GM21515 (cell line): Measurements from ENCODE around the gene PRKG1.

Experiments used
- ATAC-seq: cut with Tn5 transposase; IDR thresholded peaks from one replicate; pipeline ENCODE4 v1.9.1; 2021; ENCODE audit not compliant: unreplicated experiment

The PRKG1 gene

DNA sequence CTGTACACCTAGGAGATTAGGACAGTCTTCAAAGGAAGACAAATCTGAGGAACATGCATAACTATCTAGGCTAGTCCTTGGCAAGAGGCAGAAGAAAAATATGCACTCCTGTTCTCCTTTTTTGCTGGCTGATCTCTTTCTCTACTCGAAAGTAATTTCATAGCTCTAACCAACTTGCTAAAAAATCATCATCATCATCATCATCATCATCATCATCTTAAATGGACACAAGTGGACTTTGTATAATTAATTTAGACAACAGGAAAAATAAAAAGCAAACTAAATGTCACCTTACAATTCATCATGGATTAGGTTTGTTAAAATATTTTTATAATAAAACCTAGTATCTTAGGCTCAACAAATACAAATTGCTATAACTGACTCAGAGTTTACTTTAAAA lies 1192.6 kb downstream of the PRKG1 start:
- ATAC-seq: no peak

DNA sequence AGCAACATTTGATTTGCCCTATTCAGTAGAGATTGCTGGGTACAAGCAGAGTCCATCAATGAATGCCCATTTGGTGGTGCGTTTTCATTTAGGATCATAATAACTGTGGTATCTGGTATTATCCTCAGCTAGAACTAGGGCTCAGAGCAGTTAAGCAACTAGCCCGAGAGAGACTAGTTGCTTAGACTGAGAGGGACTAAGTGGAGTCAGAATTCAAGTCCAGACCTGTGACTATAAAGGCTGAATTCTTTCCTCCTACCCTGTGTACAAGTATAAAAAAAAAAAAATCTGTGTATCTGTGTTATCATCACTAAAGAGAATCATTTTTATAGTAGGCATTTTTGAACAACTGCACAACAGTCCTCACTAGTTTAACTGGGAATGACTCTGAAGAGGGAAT lies 1194.5 kb downstream of the PRKG1 start:
- ATAC-seq: no peak

DNA sequence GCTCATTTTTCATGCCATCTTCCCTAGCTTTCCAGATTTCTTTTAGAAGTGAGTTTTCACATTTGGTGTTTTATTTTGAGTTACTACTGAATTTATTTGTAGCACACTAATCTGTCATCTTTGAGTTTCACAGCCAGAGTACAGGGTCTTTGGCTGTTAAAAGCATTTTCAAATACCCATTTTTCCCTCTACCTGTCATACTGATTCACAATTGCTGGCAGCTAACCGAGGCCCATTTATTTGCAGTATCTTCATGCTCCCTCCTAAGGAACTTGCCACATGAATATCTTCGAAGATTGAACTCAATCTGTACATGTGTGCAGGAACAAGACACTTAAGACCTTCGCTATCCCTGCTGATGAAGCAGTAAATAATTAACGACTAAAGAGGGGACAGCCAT lies 1194.9 kb downstream of the PRKG1 start:
- ATAC-seq: no peak

DNA sequence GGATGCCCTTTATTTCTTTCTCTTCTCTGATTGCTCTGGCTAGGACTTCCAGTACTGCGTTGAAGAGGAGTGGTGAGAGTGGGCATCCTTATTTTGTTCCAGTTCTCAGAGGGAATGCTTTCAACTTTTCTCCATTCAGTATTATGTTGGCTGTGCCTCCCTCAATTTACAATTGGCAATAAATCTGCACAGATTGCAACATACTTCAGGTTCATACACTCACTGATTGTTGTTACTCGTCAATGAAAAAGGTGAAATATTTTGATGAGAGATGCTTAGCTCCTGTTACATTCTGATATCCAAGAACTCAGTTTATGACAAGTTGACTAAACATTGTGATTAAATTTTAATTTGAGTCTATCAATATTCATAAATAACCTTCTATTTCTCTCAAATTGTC lies 1201.9 kb downstream of the PRKG1 start:
- no peak for ATAC-seq

DNA sequence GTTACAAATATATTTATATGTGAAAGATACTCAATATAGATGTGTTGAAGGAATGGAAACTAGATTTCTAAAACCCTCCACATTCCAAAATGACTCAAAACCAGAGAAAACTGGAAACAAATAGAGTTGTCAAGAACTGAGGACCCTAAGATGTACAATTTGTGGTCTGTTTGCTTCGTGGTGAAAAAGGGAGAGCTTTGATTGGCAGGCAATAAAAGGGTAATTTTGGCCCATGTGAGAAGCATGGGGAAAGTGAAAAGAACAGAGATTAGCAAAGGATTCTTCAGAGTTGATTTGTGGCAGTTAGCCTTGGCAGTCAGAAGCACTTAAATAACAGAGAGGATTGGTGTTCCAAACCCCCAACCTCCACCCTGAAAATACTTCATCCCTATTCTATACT lies 1202.7 kb downstream of the PRKG1 start:
- ATAC-seq: no peak

DNA sequence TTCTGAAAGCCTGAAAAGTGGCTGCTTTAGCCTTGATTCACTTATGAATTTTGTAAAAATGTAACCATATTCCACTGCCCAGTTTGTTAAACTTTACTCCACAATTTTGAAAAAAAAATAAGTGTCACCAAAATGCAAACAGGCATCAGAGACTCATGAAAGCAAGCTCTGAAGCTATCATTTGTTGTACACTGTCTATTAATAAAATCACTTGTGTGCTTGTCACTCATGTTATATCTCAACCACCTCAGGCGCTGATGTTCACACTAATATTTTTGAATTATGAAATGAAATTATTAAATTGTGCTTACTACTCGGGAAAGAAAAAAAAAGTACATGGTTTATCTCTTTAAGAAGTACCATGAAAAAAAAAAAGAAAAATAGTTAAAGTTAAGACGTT lies 1205.3 kb downstream of the PRKG1 start:
- ATAC-seq: no peak

DNA sequence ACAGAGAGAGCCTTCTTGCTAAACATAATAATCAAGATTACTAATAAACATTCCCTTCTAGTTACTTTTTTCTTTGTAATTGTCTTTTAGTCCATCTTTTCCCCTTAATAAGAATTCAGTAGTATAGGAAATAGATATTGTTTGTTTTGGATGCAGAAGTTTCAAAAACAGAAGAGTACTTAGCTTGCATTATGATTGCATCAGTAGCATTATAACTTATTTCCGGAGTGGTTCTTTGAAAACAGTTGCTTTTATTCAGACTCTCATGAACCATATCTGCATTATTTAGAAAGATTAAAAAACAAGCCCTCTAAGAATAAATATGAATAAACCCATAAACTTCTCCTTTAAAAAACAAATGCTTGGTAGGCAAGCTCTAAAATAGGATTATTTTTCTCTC lies 1205.8 kb downstream of the PRKG1 start:
- ATAC-seq: no peak

DNA sequence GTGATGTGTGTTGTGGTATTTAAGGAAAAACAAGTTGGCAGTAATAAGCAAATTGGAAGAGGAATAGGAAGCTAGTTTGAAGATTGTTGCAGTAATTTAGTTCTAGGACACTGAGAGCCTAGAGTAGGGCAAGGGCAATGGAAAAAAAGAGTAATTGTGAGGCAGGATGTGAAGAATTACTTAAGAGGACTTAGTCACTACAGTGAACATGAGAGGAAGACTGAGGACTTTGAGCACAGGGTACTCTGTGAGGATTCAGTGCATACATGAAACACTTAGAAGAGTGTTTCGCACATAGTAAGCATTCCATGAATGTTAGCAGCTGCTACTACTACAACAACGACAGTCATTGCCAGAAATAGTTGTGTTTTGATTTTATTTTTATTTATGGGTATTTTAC lies 1208.9 kb downstream of the PRKG1 start:
- no peak for ATAC-seq

DNA sequence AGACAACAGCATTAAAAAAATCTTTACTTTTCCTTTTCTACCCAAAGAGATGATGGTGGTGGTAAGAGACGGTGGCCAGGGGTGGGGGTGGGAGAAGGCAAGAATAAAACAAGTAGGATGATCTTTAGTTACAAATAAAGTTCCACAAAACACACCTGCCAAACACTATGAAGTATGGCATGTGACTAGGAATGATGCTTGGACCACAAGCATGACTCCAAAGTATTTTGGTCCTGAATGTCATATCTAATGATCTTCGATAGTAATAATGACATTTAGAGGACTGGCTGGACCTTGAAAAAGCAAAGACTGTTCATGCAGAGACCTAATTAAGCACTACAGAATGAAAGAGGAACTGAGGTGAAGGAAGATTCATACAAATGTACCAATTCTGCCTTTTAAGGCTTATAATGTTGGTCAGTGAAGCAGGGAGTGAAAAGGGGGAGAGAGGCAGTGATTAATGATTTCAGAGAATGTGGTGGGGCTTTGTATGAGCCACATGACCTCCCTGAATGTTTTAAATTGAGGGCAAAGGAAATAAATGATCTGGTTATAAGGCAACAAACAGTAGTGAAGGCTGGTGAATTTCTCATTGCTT lies 1210.2 kb downstream of the PRKG1 start:
- ATAC-seq: no peak

DNA sequence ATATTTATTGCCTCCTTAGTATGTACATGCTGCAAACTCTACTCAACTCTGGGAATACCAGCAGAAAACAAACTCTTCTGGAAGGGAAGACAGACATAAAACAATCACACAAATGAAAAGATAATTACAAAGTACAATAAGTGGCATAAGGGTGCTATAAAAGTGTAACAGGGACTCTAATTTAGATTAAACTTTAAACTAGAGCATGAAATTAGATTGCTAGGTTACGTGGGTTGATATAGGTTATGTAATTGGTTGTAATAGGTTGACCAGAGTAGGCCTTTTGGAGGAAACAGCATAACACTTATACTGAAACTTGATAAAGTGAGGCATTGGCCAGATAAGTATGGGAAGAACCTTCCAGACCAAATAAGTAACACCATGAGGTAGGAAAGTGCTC lies 1213.6 kb downstream of the PRKG1 start:
- no peak for ATAC-seq

DNA sequence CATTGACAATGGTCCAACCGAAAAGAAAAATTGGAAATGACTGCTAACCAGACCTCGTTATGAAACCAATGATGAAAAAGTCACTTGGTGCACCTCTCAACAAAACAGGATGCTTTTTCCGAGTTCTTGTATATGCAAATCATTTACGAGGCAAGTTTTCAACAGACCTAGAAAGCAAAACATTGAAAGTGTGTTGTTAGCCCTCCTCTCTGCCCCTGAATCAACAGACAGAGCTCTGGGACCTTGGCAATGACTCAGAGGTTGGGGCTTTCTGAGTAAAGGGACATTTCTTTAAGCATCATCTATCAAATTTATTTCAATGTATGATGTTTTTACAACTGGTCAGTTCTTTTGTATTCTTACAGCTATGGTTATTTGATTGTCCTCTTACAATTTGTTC lies 1223.5 kb downstream of the PRKG1 start:
- no peak for ATAC-seq

DNA sequence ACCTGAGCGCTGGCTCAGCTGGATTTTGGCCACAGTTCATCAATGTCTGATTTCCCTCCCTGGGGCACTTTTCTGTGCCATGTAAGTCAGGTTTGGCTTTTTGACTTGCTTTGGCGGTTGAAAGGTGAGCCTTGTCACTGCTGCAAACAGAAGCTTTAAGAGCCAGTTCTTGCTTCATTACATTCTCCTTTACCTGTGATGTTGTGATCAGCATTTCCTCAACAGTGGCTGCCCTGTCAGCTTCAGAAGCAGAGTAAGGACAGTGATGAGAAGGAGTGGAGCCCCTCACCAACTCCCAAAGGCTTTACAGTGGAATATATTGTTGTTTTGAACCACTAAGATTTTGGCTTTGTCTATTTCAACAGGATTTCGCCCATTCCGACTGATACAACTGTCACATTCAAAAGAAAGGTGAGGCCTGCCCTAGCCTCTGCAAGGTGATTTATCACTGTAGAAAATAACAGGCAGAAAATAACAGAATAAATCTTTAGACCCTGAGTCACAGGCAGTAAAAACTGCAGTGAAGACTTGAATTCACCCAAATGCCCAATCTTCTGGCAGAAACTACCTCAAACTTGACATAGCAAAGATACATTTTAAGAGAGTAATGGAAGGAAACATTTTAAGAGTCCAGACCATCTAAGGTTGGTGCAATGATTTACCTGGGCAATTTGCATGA lies 1226.5 kb downstream of the PRKG1 start:
- ATAC-seq: no peak

DNA sequence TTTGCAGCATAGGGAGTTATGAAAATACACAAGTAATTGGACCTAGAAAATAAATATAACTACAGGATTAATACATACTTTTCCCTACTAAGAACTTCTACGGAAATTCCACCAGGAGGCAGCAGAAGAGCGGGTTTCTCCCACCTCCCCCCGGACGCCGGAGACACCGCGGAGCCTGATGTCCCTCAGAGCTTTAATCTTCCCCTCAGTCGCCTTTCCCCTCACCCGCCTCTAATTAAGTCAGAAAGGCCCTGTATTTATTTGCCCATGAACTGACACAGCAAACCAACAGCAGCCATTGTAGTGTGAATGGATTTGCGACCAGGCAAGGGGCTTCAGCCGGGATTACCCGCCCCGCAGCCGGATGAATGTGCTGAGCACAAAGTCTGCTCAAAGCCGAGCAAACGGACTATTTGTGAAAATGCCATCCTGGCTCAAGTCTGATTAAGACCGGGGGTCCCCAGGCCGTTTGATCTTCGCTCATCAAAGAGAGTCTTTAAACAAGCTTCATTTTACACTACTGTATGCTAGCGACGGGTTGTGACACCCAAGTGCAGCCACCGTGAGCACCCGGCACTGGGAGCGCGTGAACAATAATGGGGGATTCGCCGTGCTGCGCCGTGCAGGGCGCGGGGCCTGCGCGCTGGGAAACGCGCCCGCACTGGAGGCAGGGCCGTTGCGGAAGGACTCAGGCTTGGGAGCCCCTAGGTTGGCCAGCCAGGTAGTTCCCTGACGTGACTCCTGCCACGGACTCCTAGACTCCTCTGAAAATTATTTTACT lies 1234.2 kb downstream of the PRKG1 start:
- ATAC-seq: peak; percentile 87

DNA sequence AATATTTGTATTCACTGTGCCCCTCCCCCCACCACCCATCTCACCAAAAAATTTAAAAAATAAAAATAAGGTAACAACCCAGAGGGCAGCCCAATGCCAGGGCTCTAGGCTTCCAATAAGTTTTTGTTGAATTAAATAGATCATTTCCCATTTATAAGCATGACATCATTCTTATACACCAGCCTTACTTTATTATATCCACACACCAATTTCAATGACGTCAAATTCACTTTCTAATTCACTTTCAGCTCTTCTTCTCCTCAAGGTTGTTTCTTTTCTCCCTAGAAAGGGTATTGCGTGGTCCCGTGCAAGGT lies 1238.6 kb downstream of the PRKG1 start:
- no peak for ATAC-seq

DNA sequence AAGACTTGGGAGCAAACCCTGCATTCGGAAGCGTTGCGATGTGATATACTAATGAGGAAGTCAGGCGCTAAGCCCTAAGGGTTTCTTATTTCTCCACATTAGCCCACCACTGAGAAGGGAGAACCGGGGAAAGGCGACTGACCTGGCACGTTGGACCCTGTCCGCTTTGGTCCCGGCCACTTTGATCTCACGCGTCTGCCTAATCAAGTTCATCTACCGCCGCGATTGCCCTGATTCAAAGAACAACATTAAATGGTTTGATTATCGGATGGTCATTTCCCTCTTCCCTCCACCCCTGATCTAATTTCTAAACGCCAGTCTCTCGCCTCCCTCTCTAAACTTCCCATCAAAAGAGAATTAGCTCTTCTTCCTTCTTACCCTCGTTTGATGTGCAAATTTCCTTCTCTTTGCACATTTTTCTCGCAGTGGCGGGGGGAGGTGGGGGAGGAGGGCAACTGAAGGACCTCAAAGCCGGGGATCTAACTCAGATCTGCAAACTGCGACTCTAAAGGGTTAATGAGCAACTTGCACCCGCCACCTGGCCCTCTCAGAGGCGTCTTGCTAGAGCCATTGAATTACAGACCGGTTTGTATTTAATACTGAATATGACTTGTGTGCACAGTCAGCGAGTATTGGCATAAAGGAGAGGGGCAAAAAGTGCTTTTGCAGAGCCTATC lies 1239.1 kb downstream of the PRKG1 start:
- ATAC-seq: no peak

DNA sequence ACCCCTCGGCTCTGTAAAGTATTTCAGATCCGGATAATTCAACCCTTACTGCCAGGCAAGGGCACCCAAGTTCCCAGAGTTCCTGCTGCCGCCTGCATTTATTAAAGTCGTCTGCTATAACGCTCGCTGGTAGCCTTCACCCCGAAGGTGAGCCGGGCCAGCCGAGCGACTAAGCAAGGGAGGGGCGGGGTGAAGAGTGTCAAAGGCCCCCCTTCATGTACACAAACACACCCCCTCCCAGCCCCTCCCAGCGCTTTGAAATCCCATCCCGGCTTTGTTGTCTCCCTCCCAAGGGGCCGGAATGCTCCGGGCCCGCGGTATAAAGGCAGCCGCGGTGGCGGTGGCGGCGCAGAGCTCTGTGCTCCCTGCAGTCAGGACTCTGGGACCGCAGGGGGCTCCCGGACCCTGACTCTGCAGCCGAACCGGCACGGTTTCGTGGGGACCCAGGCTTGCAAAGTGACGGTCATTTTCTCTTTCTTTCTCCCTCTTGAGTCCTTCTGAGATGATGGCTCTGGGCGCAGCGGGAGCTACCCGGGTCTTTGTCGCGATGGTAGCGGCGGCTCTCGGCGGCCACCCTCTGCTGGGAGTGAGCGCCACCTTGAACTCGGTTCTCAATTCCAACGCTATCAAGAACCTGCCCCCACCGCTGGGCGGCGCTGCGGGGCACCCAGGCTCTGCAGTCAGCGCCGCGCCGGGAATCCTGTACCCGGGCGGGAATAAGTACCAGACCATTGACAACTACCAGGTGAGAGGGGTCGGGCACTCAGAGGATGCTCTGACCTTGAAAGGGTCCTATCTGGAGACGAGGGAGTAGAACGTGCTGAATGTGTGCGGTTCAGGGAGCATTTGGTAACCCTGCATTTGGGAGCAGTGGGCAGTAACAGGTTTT lies 1239.9 kb downstream of the PRKG1 start, which contains the start of gene DKK1:
Gene DKK1 (plus strand): TSS at position 349 of the 889 bp plus-strand sequence. CDS start 154 bp downstream, at position 503.
- no peak for ATAC-seq

DNA sequence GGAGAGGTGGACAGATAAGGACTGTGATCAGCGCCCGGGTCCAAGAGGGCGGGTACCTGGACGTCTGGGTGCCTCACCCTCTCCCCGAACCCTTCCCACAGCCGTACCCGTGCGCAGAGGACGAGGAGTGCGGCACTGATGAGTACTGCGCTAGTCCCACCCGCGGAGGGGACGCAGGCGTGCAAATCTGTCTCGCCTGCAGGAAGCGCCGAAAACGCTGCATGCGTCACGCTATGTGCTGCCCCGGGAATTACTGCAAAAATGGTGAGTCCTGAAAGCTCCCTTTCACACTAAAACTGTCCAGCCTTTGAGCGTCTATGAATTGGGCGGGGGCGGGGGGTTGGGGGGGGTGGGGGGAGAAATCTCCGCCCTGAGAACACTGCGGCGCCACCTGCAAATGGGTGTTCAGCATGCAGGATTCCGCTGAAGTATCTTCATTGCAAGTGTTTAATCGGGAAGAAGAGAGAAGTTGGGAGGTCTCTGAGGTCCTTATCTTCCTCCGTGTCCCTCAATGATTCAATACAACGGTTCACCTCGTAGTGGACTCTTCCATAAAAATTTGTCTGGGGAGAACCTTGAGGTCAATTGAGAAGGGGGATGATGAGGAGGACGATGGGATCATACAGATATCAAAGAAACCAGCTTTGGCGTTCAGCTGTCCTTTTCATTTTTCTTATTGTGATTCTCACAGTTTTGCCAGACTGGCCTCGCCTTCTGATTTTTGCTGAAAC lies 1240.7 kb downstream of the PRKG1 start:
- ATAC-seq: no peak

DNA sequence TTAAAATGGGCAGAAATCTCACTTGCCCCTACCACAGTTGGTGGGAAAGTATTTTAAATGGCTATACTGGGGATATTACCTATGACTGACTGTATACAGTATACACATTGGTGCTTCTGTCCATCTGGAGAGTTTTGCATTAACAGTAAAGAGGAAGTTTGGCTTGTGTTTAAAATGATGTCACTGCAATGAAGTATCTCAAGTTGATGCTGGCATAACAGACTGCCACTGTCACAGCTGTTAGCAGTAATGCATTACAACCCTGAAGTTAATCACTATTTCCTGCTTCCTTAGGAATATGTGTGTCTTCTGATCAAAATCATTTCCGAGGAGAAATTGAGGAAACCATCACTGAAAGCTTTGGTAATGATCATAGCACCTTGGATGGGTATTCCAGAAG lies 1241.7 kb downstream of the PRKG1 start:
- no peak for ATAC-seq

DNA sequence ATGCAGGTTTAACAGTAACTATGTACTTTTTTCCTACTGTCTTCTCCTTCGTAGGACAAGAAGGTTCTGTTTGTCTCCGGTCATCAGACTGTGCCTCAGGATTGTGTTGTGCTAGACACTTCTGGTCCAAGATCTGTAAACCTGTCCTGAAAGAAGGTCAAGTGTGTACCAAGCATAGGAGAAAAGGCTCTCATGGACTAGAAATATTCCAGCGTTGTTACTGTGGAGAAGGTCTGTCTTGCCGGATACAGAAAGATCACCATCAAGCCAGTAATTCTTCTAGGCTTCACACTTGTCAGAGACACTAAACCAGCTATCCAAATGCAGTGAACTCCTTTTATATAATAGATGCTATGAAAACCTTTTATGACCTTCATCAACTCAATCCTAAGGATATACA lies 1242.2 kb downstream of the PRKG1 start:
- ATAC-seq: no peak

DNA sequence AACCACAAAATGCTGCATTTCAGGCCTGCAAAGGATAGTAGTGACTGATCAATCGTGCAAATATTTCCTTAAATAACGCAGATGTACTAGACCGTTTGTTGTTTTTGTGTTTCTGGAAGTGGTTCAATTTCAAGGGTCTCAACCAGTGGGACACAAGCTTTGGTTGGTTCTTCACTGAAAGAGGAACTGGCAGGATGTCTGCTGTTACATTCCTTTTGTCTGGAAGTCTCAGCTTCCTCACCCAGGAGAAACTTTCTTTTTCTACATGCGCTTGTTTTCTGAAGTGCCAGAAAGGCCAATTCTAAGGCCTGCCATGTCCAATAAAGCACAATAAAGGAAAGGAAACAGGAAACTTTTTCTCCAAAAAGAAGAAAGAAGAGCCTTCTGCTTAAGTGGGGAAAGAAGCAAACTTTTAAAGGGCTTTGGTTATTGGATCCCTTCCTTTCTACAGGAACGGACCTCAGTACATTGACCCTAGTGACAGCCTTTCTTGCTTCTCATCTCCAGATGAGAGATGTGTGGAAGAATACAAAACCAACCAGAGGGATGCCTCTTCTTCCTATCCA lies 1243.9 kb downstream of the PRKG1 start:
- no peak for ATAC-seq
